ENCODE measurements around the gene TMPRSS13.

The TMPRSS13 gene

GRCh38 chr11:117892651-117893050 is 36.6 kb downstream of the TMPRSS13 start:
- DNase-seq (ENCODE audit: low spot score): no peak

- DNase-seq (ENCODE audit: low spot score): no peak
Measured at GRCh38 chr11:117891362-117891761, 37.8 kb downstream of the TMPRSS13 start.

DNA sequence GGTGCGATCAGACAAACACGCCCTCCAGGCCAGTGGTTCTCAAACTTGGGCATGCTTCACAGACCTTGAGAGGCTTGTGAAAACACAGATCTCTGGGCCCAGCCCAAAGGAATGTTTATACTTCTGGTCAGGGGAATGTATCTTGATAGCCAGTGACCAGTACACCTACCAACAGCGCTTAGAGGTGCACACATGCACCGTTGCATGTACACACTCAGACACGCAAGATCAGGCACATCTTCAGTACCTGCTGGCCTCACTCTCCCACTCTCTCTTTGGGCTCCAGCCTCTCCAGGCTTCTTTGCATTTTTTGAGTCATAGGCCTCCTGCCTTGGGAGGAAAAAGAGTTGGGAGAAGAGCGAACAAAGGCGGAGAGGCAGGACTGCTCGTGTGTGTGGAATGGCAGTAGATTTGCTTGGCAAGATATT is 41.0 kb downstream of the TMPRSS13 start:
- peak; percentile 17 for DNase-seq (ENCODE audit: low spot score)

DNA sequence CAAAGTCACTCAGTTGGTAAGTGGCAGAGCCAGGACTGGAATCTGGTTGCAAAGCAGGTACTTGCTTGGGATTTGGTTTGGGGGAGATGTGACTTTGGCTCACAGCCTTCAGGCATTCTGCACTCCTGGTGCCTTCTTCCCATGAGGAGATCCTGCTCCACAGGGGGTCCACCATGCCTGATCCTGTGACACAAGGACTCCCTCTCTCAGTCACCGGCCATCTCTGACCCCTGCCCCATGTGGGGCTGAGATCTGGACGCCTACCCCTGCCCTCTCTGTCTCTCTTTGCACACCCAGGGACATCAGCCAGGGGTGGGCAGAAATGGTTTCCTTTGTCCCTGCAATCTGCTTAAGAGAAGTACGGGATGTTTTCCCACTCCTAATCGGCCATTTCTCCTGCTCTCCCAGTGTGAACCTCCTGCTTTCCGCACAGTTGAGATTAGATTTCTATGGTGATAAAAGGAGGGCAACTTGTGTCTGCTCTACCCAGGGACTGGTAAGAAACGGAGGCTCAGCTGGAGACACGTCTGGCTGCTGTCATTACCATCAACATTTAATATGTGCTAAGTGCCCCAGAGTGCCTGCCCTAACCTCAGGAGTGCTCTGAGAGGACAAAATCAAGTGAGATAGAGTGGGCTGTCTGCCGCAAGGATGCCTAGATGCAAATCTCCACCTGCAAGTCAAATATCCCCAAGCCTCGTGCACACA is 41.6 kb downstream of the TMPRSS13 start:
- DNase-seq (ENCODE audit: low spot score): no peak

- no peak for DNase-seq (ENCODE audit: low spot score)
Measured at GRCh38 chr11:117885777-117886176, 43.4 kb downstream of the TMPRSS13 start.

GRCh38 chr11:117884994-117885393 is 44.2 kb downstream of the TMPRSS13 start:
- DNase-seq (ENCODE audit: low spot score): peak; percentile 71

DNA sequence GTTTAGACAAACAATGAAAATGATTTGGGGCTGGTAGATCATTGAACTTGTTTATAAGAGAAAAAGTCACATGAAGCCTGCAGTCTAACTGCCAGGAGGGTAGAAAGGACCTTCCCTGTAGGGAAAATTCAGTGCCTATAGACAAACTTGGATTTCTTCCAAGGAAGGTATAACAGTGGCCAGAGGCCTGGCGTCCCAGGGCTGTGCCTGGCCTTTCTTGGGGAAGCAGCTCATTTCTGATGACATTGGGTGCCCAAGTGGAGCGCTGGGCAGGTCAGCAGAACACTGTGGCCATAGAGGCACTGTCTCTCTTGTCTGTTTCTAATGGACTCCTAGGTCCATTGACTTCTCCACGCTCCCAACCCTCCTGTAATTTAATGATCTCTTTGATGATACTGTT is 46.1 kb downstream of the TMPRSS13 start:
- DNase-seq (ENCODE audit: low spot score): no peak

GRCh38 chr11:117882311-117882905 is 46.8 kb downstream of the TMPRSS13 start:
- DNase-seq (ENCODE audit: low spot score): no peak

GRCh38 chr11:117881217-117881616 is 48.0 kb downstream of the TMPRSS13 start:
- no peak for DNase-seq (ENCODE audit: low spot score)

- no peak for DNase-seq (ENCODE audit: low spot score)
Measured at GRCh38 chr11:117879516-117880480, 49.4 kb downstream of the TMPRSS13 start.

DNA sequence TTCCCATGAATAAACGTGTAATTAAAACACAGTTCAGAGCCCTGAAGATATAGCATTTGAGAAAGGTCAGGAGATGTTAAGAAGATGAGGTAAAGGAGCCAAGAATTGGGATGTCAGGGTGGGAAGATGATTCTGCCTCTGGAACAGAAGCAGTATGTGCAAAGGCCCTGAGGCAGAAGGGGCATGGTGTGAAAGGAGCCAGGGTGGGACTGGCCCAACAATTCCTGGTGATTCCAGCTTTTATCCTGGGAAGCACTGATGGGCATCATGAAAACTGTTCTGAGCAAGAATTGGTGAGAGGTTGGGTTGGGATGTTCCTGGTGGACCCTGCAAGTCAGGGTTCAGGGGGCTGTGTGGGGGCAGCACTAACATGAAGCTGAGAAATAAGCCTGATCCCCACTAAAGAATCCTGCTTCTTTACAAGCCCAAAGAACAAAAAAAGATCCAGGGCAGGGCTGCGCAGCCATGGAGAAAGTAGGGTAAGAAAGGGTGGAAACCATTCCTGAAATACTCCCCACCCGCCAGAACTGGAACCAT is 50.2 kb downstream of the TMPRSS13 start:
- no peak for DNase-seq (ENCODE audit: low spot score)

GRCh38 chr11:117878314-117878938 is 50.8 kb downstream of the TMPRSS13 start:
- DNase-seq (ENCODE audit: low spot score): no peak

GRCh38 chr11:117877120-117877784 is 52.0 kb downstream of the TMPRSS13 start:
- no peak for DNase-seq (ENCODE audit: low spot score)

DNA sequence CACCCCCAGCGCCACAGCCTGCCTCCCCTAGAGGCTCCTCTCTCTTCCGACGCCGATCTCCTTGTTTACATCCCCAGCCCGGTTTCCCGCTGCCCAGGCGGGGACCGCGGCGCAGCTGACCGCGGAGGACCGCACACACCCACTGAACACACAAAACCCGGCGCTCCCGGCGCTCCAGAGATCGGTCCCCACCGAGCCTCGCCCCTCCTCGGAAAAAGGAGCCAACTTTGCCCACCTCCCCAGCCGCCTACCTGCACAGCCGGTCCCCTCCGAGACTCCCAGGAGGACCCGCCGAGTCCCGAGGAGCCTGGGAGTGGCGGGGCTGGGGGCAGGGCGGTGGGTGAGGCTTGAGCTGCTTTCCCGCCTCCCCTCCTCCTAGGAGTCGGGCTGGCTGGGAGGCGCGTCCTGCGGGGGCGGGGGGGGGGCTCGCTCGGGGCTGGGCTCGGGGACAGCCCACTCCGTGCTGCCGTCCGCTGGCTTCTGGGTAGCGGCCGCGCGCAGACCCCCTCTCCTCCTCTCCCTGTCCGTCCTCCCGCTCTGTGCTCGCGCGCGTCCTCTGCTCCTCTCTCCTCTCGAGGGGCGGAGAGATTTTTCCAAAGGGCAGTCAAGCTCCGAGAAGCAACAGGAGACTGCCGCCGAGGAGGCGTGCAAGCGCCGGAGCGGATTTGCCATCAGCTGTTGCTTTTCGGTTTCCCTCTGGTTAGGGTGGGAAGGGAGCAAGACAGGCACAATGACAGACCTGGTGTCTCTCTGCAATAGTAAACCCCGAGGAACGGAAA is 52.7 kb downstream of the TMPRSS13 start, which contains the start of gene FXYD6:
TSS of gene FXYD6 (minus strand) at position 318 of the 779 bp plus-strand sequence. CDS start 33,882 bp downstream, outside the sequence.
- DNase-seq (ENCODE audit: low spot score): no peak

DNA sequence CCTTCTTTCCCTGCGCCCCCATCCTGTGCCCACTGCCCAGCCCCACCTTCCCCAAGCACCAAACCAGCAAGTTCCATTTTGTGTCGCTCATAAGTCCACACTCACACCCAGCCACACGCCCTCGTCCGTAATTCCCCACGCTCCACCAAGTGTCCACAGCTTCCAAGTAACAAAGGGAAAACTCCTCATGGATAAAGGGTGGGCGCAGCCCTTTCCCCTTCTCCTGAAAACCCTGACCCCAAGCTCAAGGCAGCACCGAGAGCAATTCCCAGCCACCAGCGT is 53.2 kb downstream of the TMPRSS13 start:
- DNase-seq (ENCODE audit: low spot score): no peak

GRCh38 chr11:117875382-117876058 is 53.7 kb downstream of the TMPRSS13 start:
- DNase-seq (ENCODE audit: low spot score): no peak

DNA sequence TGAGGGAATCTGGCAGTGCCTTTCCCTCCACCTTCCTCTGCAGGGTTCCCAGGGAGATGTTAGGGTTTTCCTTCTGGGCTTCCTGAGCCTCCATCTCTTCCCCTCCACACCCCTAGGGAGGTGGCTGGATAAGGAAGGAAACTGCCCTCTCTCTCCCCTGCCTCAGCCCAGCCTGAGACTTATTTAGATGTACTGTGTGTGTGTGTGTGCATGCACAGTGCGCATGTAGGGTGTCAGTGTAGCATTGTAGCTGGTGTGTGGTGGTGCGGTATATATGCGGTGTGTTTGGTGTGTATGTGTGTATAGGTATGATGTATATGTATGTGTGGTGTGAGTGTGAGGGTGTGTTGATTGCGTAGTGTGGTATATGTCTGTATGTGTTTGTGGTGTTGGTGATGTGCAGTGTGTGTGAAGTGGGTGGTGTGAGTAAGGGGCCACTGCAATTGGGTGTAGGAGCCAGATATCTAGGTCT is 54.3 kb downstream of the TMPRSS13 start:
- no peak for DNase-seq (ENCODE audit: low spot score)

GRCh38 chr11:117874253-117874909 is 54.8 kb downstream of the TMPRSS13 start:
- DNase-seq (ENCODE audit: low spot score): no peak

- DNase-seq (ENCODE audit: low spot score): no peak
Measured at GRCh38 chr11:117873828-117874125, 55.4 kb downstream of the TMPRSS13 start.

Measured in kidney tubule cell (primary cell).